Retinal pigment epithelial cell (primary cell): ENCODE measurements around the gene SORBS1.

Source experiments
- DNase-seq: peaks from one replicate; pipeline ENCODE4 v3.0.0-alpha.2; 2010; ENCODE audit warnings: low read depth
- H3K4me3 ChIP-seq: 2 replicates; pipeline ENCODE4 v1.5.1; 2011; ENCODE audit warnings: mild to moderate bottlenecking, low read length, control low read depth, moderate library complexity
- CTCF ChIP-seq: conservative IDR thresholded peaks from 2 replicates; pipeline ENCODE4 v1.5.1; 2011; ENCODE audit warnings: low read depth, low read length, control low read depth, inconsistent platforms

Gene SORBS1

DNA sequence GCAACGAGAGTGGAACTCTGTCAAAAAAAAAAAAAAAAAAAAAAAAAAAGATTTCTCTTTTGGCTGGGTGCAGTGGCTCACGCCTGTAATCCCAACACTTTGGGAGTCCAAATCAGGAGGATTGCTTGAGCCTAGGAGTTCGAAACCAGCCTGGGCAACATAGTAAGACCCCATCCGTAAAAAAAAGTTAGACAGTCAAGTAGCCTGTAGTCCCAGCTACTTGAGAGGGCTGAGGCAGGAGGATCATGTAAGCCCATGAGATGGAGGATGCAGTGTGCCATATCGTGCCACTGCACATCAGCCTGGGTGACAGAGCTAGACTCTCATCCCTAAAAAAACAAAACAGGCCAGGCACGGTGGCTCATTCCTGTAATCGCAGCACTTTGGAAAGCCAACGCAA lies 295.6 kb downstream of the SORBS1 start:
- TF ChIP-seq CTCF: no peak
- no peak for DNase-seq
- no peak overlapping the region for H3K4me3 ChIP-seq

DNA sequence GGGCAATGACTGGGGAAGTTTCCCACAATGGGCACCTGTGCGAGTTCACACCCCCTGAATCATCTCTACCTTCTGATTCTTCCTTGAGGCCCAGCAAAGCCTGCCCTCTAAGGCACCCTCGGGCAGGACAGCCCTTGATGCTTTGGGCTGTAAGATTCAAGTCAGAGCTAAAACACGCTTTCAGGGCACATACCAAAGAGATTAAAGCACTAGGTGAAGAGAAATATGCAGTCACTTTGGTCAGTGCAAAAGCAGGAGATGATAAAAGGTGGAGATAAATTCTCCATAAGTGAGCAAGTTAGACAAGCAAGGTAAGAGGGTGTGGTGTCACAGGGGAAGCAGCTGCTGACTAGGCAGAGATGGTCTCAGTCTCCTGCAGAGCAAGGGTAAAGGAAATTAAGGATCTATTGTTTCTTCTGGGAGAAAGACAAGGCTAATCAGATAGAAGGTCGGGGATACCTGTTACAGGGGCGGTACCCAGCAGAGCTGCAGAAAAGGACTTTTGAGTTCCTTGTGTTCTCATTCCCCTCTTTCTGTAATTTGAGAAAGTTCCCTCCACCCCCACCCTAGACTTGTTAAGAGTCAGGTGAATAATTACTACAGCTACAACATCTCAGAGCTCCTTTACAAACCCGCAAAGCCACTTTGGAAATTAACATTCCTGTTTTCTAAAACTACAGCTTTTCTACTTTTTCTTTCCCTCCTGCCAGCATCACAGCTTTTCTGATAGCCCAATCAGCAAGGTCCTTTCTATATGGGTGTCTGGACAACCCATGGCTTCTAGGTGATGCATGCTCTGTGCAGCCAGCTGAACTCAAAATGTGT lies 296.7 kb downstream of the SORBS1 start:
- no peak for TF ChIP-seq CTCF
- no peak for DNase-seq
- H3K4me3 ChIP-seq: no peak overlapping the region

DNA sequence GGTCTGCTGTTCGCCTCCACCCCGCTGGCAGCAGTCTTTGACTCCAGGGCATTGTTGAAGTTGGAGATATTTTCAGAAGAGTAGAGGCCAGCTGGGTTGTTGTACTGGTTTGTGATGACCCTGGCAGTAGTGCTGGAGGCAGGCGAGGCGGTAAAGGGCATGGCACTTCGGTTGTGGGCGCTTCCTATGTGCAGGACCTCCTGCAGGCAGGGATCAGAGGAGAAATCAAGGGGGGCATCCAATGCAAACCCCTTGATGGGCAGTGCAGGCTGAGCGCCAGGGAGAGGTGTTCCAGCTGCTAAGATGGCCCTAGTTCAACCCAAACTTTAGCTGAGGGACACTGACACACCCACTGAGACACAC lies 297.3 kb downstream of the SORBS1 start:
- no peak for DNase-seq
- H3K4me3 ChIP-seq: no peak overlapping the region
- TF ChIP-seq CTCF: no peak

GRCh38 chr10:95262763-95263518 lies 298.2 kb downstream of the SORBS1 start:
- no peak for DNase-seq
- no peak for TF ChIP-seq CTCF

DNA sequence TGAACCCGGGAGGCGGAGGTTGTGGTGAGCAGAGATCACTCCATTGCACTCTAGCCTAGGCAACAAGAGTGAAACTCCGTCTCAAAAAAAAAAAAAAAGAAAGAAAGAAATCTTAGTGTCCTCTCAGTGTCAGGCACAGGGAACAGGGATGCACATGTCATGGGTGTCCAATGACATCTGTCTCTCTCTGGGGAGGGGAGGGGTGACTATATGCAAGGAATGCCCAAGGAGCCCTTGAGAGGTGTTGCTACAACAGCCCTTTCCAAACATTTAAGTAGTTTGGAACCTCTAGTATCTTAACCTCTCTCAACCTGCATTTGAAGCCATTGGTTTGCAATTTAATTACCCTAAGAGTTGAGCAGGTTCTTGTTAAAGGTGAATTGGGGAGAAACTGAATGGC lies 299.2 kb downstream of the SORBS1 start:
- TF ChIP-seq CTCF: no peak
- H3K4me3 ChIP-seq: no peak overlapping the region
- no peak for DNase-seq

More at GRCh38 chr10:95262763-95263518, 298.2 kb downstream of the SORBS1 start:
- no peak overlapping the region for H3K4me3 ChIP-seq
